Measurements from ENCODE around the gene GMDS. TPM values are rescaled to one million over a fixed set of nuclear protein-coding genes. Genes with fewer than 3 reads are reported as not detected.

The GMDS gene
- total and polyA plus RNA-seq, 2 donors (not counting 3 experiments of a cell fraction or from before 2014, with no cell fraction given), result 9.8 to 23.5 TPM

DNA sequence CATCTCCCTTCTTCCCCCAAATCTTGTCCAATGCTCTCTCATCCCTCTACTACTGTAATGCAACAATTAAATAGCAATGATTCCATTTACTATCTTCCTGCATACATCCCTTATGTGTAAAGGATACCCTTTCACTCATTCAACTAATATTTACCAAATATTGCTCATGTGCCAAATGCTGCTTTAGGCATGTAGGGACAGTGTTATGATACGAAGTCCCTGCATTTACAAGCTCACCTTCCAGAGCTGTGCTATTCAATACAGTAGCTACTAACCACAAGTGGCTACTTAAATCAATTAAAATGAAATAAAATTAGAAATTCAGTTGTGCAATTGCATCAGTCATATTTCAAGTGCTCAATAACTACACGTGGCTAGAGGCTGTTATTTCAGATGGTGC, 41.1 kb downstream of the GMDS start:
- FAIRE-seq (no peak), DNase-seq (ENCODE audit: low read depth, low spot score) (no peak)
- H3K4me1 ChIP-seq (ENCODE audit: control insufficient read depth, extremely low read depth, insufficient read depth, low read length), result peaks cover 17% of the 10 kb centered on the region
- H3K79me2 ChIP-seq (ENCODE audit: control insufficient read depth, insufficient read depth, low read length), result no peaks in the 10 kb centered on the region
- no peaks in the 10 kb centered on the region for H3K27me3 ChIP-seq (ENCODE audit: control insufficient read depth in 2 of 2, insufficient read depth in 2 of 2, low read length in 2 of 2)
- H4K20me1 ChIP-seq (replicated peaks; ENCODE audit: control insufficient read depth, extremely low read depth, insufficient read depth, low read length), result no peaks in the 10 kb centered on the region
- no peak overlapping the region for H2AFZ ChIP-seq (ENCODE audit: low read depth, low read length)
- no peak overlapping the region for H3K9ac ChIP-seq (replicated peaks; ENCODE audit: extremely low read depth, insufficient read depth, low read length)
- H3K4me3 ChIP-seq (replicated peaks in 1 of 3; ENCODE audit: insufficient read depth in 1 of 3, low read depth in 1 of 3, low read length in 3 of 3), result no peak overlapping the region
- intact Hi-C loops (cut with micrococcal nuclease) (no loop called here), dilution Hi-C loops (cut with MboI; ENCODE audit: extremely low pct_ligation_motif_present, low sequenced_read_pairs) (no loop called here)
- H3K9me3 ChIP-seq (replicated peaks; ENCODE audit: control insufficient read depth, insufficient read depth, low read length), result no peaks in the 10 kb centered on the region
- H3K4me2 ChIP-seq (ENCODE audit: insufficient read depth, low read length), result no peak overlapping the region
- CTCF ChIA-PET, result no interaction called here
- no peaks in the 10 kb centered on the region for H3K36me3 ChIP-seq (ENCODE audit: control insufficient read depth in 2 of 2, extremely low read depth in 1 of 2, insufficient read depth in 2 of 2, low read length in 2 of 2)
- no TSS peak for BruUV-seq (replicated peaks)
- POLR2A ChIA-PET, result no interaction called here
- H3K27ac ChIP-seq (ENCODE audit: insufficient read depth, low read depth, low read length), result no peak overlapping the region
- no peak for TF ChIP-seq JUN (IDR thresholded peaks at IDR 0.05; ENCODE audit: borderline replicate concordance, insufficient read depth, insufficient read length, low read depth)
- TF ChIP-seq FOS (IDR thresholded peaks at IDR 0.05; ENCODE audit: borderline replicate concordance, insufficient read depth, low read length), result no peak
- no peak for TF ChIP-seq MYC (IDR thresholded peaks at IDR 0.05; ENCODE audit: low read depth, low read length)
- TF ChIP-seq GATA2 (IDR thresholded peaks at IDR 0.05; ENCODE audit: insufficient read depth, insufficient read length, low read depth, low read length), result no peak
- no peak for TF ChIP-seq POLR2A (IDR thresholded peaks at IDR 0.05; ENCODE audit: low read depth, low read length)
- no peak for TF ChIP-seq EZH2 (IDR thresholded peaks at IDR 0.05; ENCODE audit: borderline replicate concordance, low read depth, low read length, severe bottlenecking)
- no peak for TF ChIP-seq POLR2AphosphoS5 (IDR thresholded peaks at IDR 0.05; ENCODE audit: insufficient read depth, low read depth, low read length)
- TF ChIP-seq, protein P1, sequence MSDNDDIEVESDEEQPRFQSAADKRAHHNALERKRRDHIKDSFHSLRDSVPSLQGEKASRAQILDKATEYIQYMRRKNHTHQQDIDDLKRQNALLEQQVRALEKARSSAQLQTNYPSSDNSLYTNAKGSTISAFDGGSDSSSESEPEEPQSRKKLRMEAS (IDR thresholded peaks at IDR 0.05; ENCODE audit: insufficient read depth, insufficient read length), result no peak
- no peaks in the 10 kb centered on the region for H3K9me1 ChIP-seq (replicated peaks; ENCODE audit: control insufficient read depth, extremely low read depth, insufficient read depth, low read length)

DNA sequence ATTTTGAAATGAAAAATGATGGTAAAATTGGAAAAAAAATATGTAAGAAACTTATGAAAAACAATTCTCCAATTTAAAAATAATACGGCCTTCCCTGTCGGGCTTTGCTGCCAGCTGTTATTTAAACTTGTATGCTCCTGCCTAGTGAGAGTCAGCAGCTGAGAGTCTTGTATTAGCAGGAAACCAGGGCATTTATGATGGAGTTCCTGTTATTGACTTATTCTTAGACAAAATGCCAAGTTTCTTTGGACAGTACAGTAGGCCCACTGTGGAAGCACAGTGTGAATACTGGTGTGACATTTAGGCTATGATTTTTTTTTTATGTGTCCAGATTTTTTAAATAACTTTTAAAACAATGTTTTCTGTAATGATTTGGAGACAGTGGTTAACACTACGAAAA, 42.1 kb downstream of the GMDS start:
- no TSS peak for BruUV-seq (replicated peaks)
- ChIA-PET CTCF (interaction anchor here (0.8 to 1.5 kb wide), 8 partner anchors 11 to 431 kb away, joined by 3 to 12 read pairs (median 6); no protein-coding TSS in a partner anchor), POLR2A (no interaction called here)
- Histone ChIP-seq H3K4me1 (ENCODE audit: control insufficient read depth, extremely low read depth, insufficient read depth, low read length) (peaks cover 17% of the 10 kb centered on the region), H2AFZ (ENCODE audit: low read depth, low read length) (no peak overlapping the region), H3K27me3 (ENCODE audit: control insufficient read depth in 2 of 2, insufficient read depth in 2 of 2, low read length in 2 of 2) (no peaks in the 10 kb centered on the region), H3K79me2 (ENCODE audit: control insufficient read depth, insufficient read depth, low read length) (no peaks in the 10 kb centered on the region), H3K36me3 (ENCODE audit: control insufficient read depth in 2 of 2, extremely low read depth in 1 of 2, insufficient read depth in 2 of 2, low read length in 2 of 2) (no peaks in the 10 kb centered on the region), H3K9ac (replicated peaks; ENCODE audit: extremely low read depth, insufficient read depth, low read length) (peak overlapping the region; percentile 65), H3K4me2 (ENCODE audit: insufficient read depth, low read length) (peak overlapping the region; percentile 40), H3K27ac (ENCODE audit: insufficient read depth, low read depth, low read length) (peak overlapping the region; percentile 72), H4K20me1 (replicated peaks; ENCODE audit: control insufficient read depth, extremely low read depth, insufficient read depth, low read length) (no peaks in the 10 kb centered on the region), H3K4me3 (replicated peaks in 1 of 3; ENCODE audit: insufficient read depth in 1 of 3, low read depth in 1 of 3, low read length in 3 of 3) (no peak overlapping the region), H3K9me1 (replicated peaks; ENCODE audit: control insufficient read depth, extremely low read depth, insufficient read depth, low read length) (no peaks in the 10 kb centered on the region), H3K9me3 (replicated peaks; ENCODE audit: control insufficient read depth, insufficient read depth, low read length) (no peaks in the 10 kb centered on the region)
- intact Hi-C loops (cut with micrococcal nuclease) (loop anchor here (1.0 to 2.0 kb wide), 3 partner anchors 19 to 431 kb away; partner anchors contain the start of gene GMDS), dilution Hi-C loops (cut with MboI; ENCODE audit: extremely low pct_ligation_motif_present, low sequenced_read_pairs) (no loop called here)
- DNase-seq (ENCODE audit: low read depth, low spot score) (peak; percentile 94), FAIRE-seq (peak; percentile 87)
- no peak for TF ChIP-seq POLR2A (IDR thresholded peaks at IDR 0.05; ENCODE audit: low read depth, low read length)
- TF ChIP-seq MYC (IDR thresholded peaks at IDR 0.05; ENCODE audit: low read depth, low read length), result no peak

Measured in endothelial cell of umbilical vein (primary cell).